Kidney epithelial cell (primary cell): Measurements from ENCODE around the gene ANKS1B. TPM values are rescaled to one million over a fixed set of nuclear protein-coding genes. Genes with fewer than 3 reads are reported as not detected.

ENCODE experiments used
- DNase-seq: peaks from one replicate; pipeline ENCODE4 v3.0.0-alpha.2; 2010; ENCODE audit warnings: low read depth
- H3K27me3 ChIP-seq: 2 replicates; pipeline ENCODE4 v1.6.0; 2011; ENCODE audit warnings: low read length; ENCODE audit not compliant: control insufficient read depth, insufficient read depth
- H3K36me3 ChIP-seq: 2 replicates; pipeline ENCODE4 v1.5.1; 2011; ENCODE audit warnings: low read length; ENCODE audit not compliant: control insufficient read depth, insufficient read depth
- H3K4me3 ChIP-seq: 2 replicates; pipeline ENCODE4 v1.5.1; 2011; ENCODE audit warnings: low read depth, mild to moderate bottlenecking, control low read depth, low read length
- CTCF ChIP-seq: IDR thresholded peaks from 2 replicates; pipeline ENCODE4 v1.5.1; 2011; ENCODE audit warnings: mild to moderate bottlenecking, moderate library complexity, low read length, control low read depth, inconsistent platforms; ENCODE audit not compliant: insufficient read depth, poor library complexity, severe bottlenecking
- total RNA-seq: library from RNA; depleted of rRNA; stranded (reverse); fragments of >200 nt; gene quantifications from 2 replicates; pipeline ENCODE4 v1.2.3, GENCODE V29; 2015

ANKS1B gene
- total RNA-seq, 1 donor from 2014 or later = 0.13 TPM

- TF ChIP-seq CTCF = peak; percentile 64
- Histone ChIP-seq H3K4me3 (no peak overlapping the region), H3K36me3 (no peaks in the 10 kb centered on the region), H3K27me3 (no peaks in the 10 kb centered on the region)
- no peak for DNase-seq
Measured at GRCh38 chr12:98939350-98939749, 1045.4 kb downstream of the ANKS1B start.

GRCh38 chr12:98935847-98936246 is 1048.9 kb downstream of the ANKS1B start:
- no peak for DNase-seq
- TF ChIP-seq CTCF = no peak
- Histone ChIP-seq H3K27me3 (no peaks in the 10 kb centered on the region), H3K4me3 (no peak overlapping the region), H3K36me3 (no peaks in the 10 kb centered on the region)

- no peaks in the 10 kb centered on the region for H3K27me3 ChIP-seq
- no peak overlapping the region for H3K4me3 ChIP-seq
- no peak for TF ChIP-seq CTCF
- H3K36me3 ChIP-seq = no peaks in the 10 kb centered on the region
- DNase-seq = no peak
Measured at GRCh38 chr12:98922871-98923270, 1061.9 kb downstream of the ANKS1B start.

GRCh38 chr12:98918176-98918863 is 1066.4 kb downstream of the ANKS1B start:
- TF ChIP-seq CTCF = no peak
- H3K4me3 ChIP-seq = no peak overlapping the region

GRCh38 chr12:98916106-98916505 is 1068.6 kb downstream of the ANKS1B start:
- H3K36me3 ChIP-seq = no peaks in the 10 kb centered on the region
- TF ChIP-seq CTCF = no peak
- H3K27me3 ChIP-seq = no peaks in the 10 kb centered on the region
- DNase-seq = no peak
- H3K4me3 ChIP-seq = no peak overlapping the region

More at GRCh38 chr12:98918176-98918863, 1066.4 kb downstream of the ANKS1B start:
- H3K27me3 ChIP-seq = no peaks in the 10 kb centered on the region
- no peaks in the 10 kb centered on the region for H3K36me3 ChIP-seq
- DNase-seq = no peak
